ENCODE measurements around the gene LOX.

DNA sequence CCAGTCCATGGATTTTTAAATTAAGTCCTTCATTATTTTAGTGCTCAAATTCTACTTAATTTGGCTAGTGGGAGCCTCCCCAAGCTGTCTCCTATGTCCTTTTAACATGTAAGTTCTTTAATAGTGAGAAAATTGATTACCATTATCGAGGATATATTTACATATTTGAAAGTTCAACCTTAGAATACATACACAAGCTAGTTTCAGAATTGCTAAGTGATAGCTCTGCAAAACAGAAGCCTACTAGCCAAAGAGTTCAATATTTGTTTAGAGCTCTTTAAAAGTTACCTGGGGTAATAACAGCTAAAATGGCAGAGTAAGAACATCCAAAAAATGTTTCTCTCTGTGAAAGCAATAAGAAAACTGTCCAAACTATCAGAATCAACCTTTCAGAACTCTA lies 48.2 kb downstream of the LOX start:
- no peak for TF ChIP-seq POLR2A (IDR thresholded peaks at IDR 0.05)
- TF ChIP-seq, protein P1, sequence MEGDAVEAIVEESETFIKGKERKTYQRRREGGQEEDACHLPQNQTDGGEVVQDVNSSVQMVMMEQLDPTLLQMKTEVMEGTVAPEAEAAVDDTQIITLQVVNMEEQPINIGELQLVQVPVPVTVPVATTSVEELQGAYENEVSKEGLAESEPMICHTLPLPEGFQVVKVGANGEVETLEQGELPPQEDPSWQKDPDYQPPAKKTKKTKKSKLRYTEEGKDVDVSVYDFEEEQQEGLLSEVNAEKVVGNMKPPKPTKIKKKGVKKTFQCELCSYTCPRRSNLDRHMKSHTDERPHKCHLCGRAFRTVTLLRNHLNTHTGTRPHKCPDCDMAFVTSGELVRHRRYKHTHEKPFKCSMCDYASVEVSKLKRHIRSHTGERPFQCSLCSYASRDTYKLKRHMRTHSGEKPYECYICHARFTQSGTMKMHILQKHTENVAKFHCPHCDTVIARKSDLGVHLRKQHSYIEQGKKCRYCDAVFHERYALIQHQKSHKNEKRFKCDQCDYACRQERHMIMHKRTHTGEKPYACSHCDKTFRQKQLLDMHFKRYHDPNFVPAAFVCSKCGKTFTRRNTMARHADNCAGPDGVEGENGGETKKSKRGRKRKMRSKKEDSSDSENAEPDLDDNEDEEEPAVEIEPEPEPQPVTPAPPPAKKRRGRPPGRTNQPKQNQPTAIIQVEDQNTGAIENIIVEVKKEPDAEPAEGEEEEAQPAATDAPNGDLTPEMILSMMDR (IDR thresholded peaks at IDR 0.05), result no peak
